HG03139 (cell line): ENCODE data around the gene EIPR1.
A peak's percentile ranks its signal among the peaks of the same experiment; 100 is the strongest.

ENCODE experiments used
- ATAC-seq: cut with Tn5 transposase; IDR thresholded peaks from one replicate; pipeline ENCODE4 v1.9.1; 2021; ENCODE audit not compliant: unreplicated experiment

The EIPR1 gene

DNA sequence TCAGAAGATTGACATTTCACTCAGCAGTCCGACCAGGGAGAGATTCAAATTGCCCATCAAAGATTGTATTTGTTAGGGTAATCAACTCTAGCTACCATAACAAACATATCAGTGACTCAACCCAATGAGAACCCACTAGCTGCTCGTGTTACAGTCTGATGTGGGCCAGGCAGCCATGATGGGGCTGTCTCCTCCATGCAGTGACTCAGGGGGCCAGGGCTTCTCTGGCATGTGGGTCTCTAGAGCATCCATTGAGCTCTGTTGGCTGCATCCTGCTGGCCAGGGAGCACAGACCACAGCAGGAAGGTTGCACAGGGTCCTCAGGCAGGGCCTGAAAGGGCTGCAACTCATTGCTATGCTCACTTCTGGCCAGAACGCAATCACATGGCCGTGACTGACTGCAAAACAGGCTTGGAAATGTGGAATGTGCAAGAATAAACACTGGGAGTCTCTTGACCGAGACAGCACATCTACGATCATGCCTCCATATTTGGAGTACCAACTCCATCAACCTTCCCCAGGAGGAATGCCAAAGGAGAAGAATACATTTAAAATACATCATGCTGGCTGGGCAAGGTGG lies 216.8 kb downstream of the EIPR1 start:
- no peak for ATAC-seq

GRCh38 chr2:3159782-3160545 lies 217.7 kb downstream of the EIPR1 start:
- ATAC-seq, result no peak

DNA sequence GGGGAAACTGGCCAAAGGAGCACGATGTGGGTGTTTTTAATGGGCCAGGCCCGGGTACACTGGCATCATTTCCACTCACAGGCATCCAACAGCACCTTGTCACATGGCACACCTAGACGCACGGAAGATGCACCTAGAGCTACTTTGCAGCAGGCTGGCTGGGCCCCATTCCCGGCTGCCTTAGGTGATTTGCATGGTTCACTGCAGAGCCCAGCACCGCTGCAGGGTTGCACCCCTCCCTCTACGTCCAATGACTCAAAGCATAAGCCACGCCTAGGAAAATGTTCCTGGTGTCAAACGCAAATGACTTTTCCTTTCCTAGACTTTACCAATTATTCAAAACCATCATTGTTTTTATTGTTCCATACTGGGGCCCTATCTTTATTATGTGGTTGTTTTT lies 222.9 kb downstream of the EIPR1 start:
- no peak for ATAC-seq

- ATAC-seq, result no peak
These were observed 223.5 kb downstream of the EIPR1 start for GRCh38 chr2:3154146-3154545.

DNA sequence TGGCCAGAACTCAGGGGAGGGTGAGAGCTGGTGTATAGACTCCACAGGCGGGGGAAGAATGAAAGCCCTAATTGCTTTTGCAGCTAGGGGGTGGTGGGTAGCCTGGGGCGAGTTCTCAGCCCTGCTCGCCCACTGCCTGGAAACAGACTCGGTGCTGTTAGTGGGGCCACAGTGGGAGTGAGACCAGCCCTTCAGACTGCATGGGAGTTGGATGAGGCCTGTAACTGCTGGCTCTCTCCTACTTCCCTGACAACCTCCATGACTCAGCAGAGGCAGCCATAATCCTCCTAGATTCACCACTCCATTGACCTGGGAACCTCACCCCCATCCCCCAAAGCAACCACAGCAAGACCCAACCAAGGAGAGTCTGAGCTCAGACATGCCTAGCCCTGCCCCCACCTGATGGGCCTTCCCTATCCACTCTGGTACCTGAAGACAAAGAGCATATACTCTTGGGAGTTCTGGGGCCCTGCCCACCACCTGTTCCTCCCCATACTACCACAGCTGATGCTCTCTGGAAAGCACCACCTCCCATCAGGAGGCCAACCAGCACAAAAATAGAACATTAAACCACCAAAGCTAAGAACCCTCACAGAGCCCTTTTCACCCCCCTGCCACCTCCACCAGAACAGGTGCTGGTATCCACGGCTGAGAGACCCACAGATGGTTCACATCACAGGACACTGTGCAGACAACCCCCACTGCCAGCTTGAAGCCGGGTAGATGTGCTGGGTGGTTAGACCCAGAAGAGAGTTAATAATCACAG lies 226.3 kb downstream of the EIPR1 start:
- peak; percentile 47 for ATAC-seq

DNA sequence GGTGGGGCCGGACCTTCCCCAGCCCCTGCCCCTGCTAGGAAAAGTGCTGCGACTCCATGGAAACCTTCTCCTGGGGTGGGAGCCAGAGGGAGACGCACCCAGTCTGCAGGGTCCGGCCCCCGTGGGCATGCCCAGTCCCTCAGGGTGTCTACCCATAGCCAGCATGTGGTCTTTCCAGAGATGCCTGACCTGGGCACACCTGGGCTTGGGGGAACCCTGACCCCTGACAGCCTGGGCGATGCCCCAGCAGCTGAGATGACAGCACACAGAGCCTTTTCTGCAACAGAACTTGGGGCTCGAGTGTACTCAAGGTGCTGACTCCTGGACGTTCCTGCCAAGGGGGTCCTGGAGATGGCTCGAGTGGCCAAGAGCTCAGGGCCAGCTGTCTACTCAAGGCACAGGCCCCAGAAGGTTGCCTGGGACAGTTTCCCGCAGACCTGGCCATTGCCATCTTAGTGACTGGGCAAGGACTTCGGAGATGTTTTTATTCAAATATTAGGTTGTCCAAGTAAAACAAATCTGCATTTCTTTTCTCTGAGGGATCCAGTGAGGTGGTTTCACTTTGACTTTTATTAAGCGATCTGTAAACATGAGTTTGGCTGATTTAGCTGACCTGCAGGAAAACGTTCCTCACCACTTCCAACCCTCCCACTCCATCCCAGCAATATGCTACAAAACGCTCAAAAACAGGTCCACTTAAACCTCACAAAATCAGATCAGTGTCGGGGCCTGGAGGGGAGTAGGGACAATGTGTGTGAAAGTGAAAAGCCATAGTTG lies 228.0 kb downstream of the EIPR1 start:
- no peak for ATAC-seq

DNA sequence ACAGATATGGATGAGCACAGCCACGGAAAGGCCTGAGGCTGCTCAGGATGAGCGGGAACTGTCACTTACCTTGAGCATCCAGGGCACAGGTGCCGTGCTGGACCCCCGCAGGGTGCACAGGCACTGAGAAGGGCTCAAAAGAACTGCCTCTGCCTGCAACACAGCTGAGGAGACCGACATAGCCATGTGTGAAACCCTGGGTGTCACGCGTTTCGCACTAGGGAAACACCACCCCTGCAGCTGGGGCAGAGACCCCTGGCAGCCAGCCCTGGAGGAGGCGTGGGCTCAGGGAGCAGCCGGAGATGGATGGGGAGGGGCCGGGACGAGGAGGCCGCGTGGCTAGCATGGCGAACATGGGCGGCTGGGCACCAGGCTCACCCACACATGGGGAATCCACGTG lies 228.9 kb downstream of the EIPR1 start:
- ATAC-seq, result no peak

DNA sequence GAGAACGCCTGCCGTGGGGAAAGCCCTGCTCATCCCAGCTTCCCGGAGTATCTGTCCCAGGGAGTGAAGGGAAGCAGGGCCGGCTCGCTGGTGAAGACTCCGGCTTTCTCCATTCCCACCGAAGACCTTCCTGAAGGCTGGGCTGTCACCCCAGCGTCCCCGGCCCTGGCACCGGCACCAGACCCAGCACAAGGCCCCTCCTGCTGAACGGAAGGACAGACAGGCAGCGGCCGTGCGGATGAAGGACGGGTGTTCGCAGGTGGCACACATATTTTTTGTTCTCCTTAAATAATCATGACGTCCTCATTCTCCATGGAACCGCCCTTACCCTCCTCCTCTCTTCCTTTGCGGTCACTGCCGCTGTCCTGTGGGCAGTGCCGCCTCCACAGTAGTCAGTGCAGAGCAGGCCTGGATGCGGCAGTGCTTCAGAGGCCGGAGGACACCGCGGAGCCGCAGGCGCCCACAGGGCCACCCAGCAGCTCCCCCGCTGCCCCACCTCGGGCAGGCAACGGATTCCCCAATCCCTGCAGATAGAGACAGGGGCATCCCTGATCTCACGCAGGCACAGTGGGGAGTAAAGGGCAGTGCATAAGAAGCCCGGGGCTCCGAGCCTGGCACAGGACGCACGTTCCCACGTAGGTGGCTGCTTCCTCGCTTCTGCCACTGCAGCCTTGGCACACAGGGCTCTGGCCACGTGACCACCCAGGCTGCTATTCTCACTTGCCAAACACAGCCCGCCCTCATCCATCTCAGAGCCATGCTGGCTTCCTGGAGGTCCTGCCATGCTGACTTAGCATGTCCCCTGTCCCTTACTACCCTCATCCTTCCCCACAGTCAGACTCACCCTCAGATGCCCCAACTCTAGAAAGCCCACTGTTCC lies 229.7 kb downstream of the EIPR1 start:
- no peak for ATAC-seq

DNA sequence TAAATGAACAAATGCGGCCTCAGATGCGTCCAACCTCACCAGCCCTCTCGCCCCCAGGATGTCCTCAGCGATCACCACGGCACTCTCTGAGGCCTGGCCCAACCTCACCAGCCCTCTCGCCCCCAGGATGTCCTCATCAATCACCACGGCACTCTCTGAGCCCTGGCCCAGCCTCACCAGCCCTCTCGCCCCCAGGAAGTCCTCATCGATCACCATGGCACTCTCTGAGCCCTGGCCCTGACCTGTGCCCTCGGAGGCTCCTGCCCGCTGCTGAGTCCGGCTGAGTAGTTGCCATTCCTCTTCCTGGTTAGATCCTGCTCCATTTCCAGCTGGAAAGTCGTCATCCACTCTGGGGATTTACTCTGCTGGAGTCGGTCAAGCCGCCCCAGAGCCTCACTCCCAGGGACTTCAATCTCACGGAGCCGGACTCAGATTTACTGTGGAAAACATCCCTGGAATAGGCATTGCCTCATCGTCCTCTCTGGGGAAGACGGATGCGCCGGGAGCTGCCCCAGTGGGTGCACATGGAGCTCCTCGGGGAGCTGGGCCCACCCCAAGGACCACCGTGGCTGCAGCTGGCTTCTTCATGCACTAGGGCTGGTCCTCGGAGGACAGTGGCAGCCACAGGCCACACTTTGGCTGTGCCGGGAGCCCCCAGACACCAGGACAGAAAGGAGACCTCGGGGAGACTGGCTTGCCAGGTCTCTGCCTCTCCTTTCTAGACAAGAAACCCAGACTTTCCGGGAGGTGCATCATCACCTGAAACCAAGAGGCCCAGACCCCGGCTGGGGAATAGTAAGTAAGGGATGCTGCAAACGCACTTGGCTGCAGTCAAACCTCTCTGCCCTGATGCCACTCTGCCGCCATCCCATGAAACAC lies 230.6 kb downstream of the EIPR1 start:
- ATAC-seq, result no peak

- ATAC-seq, result no peak
These were observed 231.4 kb downstream of the EIPR1 start for GRCh38 chr2:3146175-3146574.

DNA sequence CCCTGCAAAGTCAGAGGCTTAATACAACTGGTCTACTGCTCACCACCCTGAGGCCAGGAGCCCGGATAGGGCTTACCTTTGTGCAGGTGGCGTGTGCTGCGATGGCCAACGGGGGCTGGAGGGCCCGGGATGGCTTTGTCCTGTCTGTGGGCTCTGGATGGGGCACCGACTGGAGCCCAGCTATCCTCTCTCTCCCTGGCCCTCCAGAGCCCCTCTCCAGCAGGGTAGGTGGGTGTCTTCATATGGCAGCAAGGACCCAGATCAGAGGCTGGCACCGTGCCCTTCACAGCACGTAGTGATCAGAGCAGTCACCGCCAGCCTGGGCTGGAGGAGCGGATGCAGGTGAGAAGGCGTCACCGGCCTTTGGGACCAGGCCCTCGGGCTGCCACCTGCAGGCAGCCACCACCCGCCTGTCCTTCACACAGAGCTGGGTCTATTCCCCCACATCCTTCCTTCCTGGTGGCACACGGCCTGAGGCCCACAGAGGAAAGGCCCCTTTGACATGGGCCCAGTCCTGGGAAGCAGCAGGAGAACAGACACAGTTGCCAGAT lies 232.1 kb downstream of the EIPR1 start:
- ATAC-seq, result no peak

- ATAC-seq, result no peak
These were observed 232.8 kb downstream of the EIPR1 start for GRCh38 chr2:3144856-3145255.

DNA sequence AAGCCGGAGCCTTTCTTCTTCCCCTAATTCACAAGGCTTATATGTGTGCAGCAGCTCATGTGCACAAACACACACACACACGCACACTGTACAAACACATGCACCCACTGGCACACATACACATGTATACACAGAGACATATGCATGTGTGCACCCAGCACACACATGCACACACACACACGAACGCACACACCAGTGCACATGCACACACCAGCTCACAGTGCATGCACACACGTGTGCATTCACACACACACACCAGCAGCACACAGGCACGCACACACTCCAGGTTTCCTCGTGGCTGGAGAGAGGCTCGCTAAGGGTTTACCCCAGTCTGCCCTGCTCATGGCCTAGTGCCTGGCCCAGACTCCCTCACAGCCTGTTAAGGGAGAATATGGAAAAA lies 234.0 kb downstream of the EIPR1 start:
- ATAC-seq, result no peak

- no peak for ATAC-seq
These were observed 234.6 kb downstream of the EIPR1 start for GRCh38 chr2:3142961-3143571.

GRCh38 chr2:3142210-3142609 lies 235.4 kb downstream of the EIPR1 start:
- ATAC-seq, result peak; percentile 38

- no peak for ATAC-seq
These were observed 235.9 kb downstream of the EIPR1 start for GRCh38 chr2:3141696-3142095.

DNA sequence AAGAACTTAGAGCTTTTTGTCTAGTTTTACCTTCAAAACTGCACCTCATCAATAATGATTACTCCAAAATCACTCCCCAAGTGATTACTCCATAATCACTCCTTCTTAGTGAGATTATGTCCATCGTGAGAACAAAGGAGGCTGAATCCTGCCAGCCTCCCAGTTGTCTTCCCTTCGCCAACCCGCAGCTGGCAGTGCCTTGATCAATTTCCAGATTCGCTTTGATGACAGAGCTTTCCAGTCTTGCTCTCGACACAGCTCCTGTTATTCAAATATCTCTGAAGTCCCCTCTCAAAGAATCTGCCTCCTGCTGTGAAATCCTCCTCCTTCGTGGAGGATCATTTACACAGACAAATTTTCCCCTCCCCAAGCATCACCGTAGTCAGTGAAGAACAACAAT lies 237.7 kb downstream of the EIPR1 start:
- ATAC-seq, result no peak
